DOHH2 (cell line): ENCODE data around the gene PLPP7.
A peak's percentile ranks its signal among the peaks of the same experiment; 100 is the strongest.

ENCODE experiments used
- H3F3A ChIP-seq: fragments of 200-600 bp; sonication (generic), shearing (Covaris generic); 2 replicates; pipeline ENCODE4 v1.6.0; 2016; ENCODE audit warnings: antibody characterized with exemption, mild to moderate bottlenecking; ENCODE audit not compliant: control insufficient read depth, insufficient read depth
- H3K27ac ChIP-seq: fragments of 200-600 bp; sonication (generic); 2 replicates; pipeline ENCODE4 v1.5.1; 2014; ENCODE audit warnings: low read depth, mild to moderate bottlenecking, low read length, moderate library complexity
- H3K27me3 ChIP-seq: fragments of 200-600 bp; sonication (generic); 2 replicates; pipeline ENCODE4 v1.6.1; 2014; ENCODE audit warnings: mild to moderate bottlenecking, low read length, mixed read lengths; ENCODE audit not compliant: control insufficient read depth
- H3K36me3 ChIP-seq: fragments of 200-600 bp; sonication (generic); 2 replicates; pipeline ENCODE4 v1.6.1; 2014; ENCODE audit warnings: mild to moderate bottlenecking, low read length, moderate library complexity, mixed read lengths; ENCODE audit not compliant: control insufficient read depth
- H3K4me1 ChIP-seq: fragments of 200-600 bp; sonication (generic); 2 replicates; pipeline ENCODE4 v1.6.1; 2014; ENCODE audit warnings: mild to moderate bottlenecking, low read length, mixed read lengths; ENCODE audit not compliant: control insufficient read depth
- H3K4me2 ChIP-seq: fragments of 200-600 bp; sonication (generic); 2 replicates; pipeline ENCODE4 v1.6.0; 2014; ENCODE audit warnings: mild to moderate bottlenecking, low read length, moderate library complexity
- H3K4me3 ChIP-seq: fragments of 200-600 bp; sonication (generic); 2 replicates; pipeline ENCODE4 v1.5.1; 2014; ENCODE audit warnings: mild to moderate bottlenecking, low read length, mixed read lengths
- H3K79me2 ChIP-seq: fragments of 200-600 bp; sonication (generic); 2 replicates; pipeline ENCODE4 v1.6.1; 2014; ENCODE audit warnings: mild to moderate bottlenecking, low read length, mixed read lengths; ENCODE audit not compliant: control insufficient read depth
- H3K9me2 ChIP-seq: fragments of 200-600 bp; sonication (generic); replicated peaks from 2 replicates; pipeline ENCODE4 v1.6.1; 2014; ENCODE audit warnings: mild to moderate bottlenecking, low read length, mixed read lengths; ENCODE audit not compliant: control insufficient read depth
- H3K9me3 ChIP-seq: fragments of 200-600 bp; sonication (generic); 2 replicates; pipeline ENCODE4 v1.6.1; 2014; ENCODE audit warnings: antibody characterized with exemption, low read length, mixed read lengths; ENCODE audit not compliant: control insufficient read depth, insufficient read depth
- H4K20me1 ChIP-seq: fragments of 200-600 bp; sonication (generic); 2 replicates; pipeline ENCODE4 v1.6.0; 2014; ENCODE audit warnings: low read depth, mild to moderate bottlenecking, antibody characterized with exemption, low read length, moderate library complexity; ENCODE audit not compliant: control insufficient read depth, insufficient read depth
- EZH2phosphoT487 ChIP-seq: fragments of 200-600 bp; sonication (generic); IDR thresholded peaks from 2 replicates; pipeline ENCODE4 v1.6.1; 2017; ENCODE audit warnings: borderline replicate concordance, mild to moderate bottlenecking, antibody characterized with exemption, low read length, moderate library complexity, mixed read lengths
- TF ChIP-seq, protein P1 (sequence below): fragments of 200-600 bp; sonication (generic); IDR thresholded peaks from one replicate; pipeline ENCODE4 v1.5.1; 2014; ENCODE audit warnings: antibody characterized with exemption, mild to moderate bottlenecking, low read depth, low read length; ENCODE audit not compliant: poor library complexity, severe bottlenecking

Gene PLPP7

DNA sequence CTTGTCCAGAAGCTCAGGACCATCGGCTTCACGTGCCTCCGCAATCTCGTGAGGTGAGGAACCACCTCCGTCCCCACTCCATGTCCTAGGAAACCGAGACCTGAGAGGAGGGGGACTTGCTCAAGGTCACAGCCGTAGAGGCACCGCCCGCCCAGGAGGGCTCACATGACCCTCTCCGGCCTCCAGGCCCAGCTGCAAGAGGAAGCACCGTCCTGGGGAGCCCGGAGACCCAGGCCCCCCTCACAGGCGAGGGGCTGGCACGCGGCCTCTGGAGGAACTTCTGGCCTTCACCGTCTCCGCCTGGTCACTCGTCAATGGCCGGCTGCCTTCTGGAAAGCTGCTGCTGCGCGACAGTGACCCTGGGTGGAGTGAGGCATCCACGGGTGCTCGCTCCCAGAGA is 37.4 kb upstream of the PLPP7 start:
- TF ChIP-seq, protein P1, sequence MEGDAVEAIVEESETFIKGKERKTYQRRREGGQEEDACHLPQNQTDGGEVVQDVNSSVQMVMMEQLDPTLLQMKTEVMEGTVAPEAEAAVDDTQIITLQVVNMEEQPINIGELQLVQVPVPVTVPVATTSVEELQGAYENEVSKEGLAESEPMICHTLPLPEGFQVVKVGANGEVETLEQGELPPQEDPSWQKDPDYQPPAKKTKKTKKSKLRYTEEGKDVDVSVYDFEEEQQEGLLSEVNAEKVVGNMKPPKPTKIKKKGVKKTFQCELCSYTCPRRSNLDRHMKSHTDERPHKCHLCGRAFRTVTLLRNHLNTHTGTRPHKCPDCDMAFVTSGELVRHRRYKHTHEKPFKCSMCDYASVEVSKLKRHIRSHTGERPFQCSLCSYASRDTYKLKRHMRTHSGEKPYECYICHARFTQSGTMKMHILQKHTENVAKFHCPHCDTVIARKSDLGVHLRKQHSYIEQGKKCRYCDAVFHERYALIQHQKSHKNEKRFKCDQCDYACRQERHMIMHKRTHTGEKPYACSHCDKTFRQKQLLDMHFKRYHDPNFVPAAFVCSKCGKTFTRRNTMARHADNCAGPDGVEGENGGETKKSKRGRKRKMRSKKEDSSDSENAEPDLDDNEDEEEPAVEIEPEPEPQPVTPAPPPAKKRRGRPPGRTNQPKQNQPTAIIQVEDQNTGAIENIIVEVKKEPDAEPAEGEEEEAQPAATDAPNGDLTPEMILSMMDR, result no peak
- no peak for TF ChIP-seq EZH2phosphoT487
- Histone ChIP-seq H3K4me2 (peak overlapping the region; percentile 83), H3K4me1 (peaks cover 56% of the 10 kb centered on the region), H3K79me2 (peaks cover 9% of the 10 kb centered on the region), H4K20me1 (no peaks in the 10 kb centered on the region), H3K27ac (peak overlapping the region; percentile 91), H3K9me2 (no peaks in the 10 kb centered on the region), H3F3A (peaks cover 22% of the 10 kb centered on the region), H3K27me3 (peaks cover 4% of the 10 kb centered on the region; the same call in 1 of the 2 replicates), H3K9me3 (no peaks in the 10 kb centered on the region), H3K4me3 (peak overlapping the region; percentile 66), H3K36me3 (no peaks in the 10 kb centered on the region)

DNA sequence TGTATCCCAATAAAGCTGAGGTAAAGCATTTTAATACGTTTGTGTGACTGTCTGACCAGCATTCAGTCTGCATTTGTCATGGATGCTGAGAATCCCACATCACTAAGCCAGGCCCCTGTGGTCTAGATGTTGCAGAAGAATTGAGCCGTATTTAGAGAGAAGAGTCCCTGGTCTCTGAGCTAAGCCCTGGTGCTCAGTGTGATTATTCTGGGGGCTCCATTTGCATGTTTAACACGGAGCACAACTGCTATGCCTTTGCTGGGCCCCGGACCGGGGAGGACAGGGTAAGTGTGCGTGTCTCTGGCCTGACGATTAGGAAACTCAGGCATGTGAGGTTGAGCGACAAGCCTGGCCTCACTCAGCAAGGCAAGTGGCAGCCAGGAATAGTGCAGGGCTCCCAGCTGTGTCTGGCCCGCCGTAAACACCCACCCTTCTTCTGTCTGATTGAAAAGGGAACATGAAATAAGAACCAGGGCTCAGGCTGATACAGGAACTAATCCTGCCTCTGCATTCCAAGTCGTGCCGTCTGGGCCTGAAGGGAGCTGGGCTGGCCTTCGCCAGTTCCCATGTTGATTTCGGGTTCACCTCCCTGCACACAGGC is 35.5 kb upstream of the PLPP7 start:
- H3K36me3 ChIP-seq, result peaks cover 13% of the 10 kb centered on the region
- H3K9me2 ChIP-seq, result no peaks in the 10 kb centered on the region
- TF ChIP-seq, protein P1, result no peak
- TF ChIP-seq EZH2phosphoT487, result no peak
- peaks cover 9% of the 10 kb centered on the region for H3K79me2 ChIP-seq
- peaks cover 28% of the 10 kb centered on the region for H3F3A ChIP-seq
- no peaks in the 10 kb centered on the region for H4K20me1 ChIP-seq
- peak overlapping the region; percentile 91 for H3K27ac ChIP-seq
- H3K4me3 ChIP-seq, result peak overlapping the region; percentile 66
- peaks cover 62% of the 10 kb centered on the region for H3K4me1 ChIP-seq
- H3K9me3 ChIP-seq, result no peaks in the 10 kb centered on the region
- peak overlapping the region; percentile 83 for H3K4me2 ChIP-seq
- no peaks in the 10 kb centered on the region for H3K27me3 ChIP-seq

DNA sequence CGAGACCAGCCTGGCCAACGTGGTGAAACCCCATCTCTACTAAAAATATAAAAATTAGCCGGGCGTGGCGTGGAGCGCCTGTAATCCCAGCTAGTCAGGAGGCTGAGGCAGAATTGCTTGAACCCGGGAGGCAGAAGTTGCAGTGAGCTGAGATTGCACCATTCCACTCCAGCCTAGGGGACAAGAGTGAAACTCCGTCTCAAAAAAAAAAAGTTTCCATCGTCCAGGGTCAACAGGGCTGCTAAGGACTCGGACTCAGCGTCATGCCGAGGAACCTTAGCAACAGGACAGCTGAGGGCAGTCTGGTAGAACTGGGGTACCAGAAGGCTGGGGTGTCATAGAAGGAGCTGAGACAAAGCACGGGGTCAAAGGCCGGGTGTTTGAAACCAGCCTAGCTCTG is 34.9 kb upstream of the PLPP7 start:
- Histone ChIP-seq H3K27ac (peak overlapping the region; percentile 91), H3K4me3 (peak overlapping the region; percentile 66), H3K79me2 (peaks cover 9% of the 10 kb centered on the region), H3K4me1 (peaks cover 62% of the 10 kb centered on the region), H4K20me1 (no peaks in the 10 kb centered on the region), H3K4me2 (peak overlapping the region; percentile 83), H3K9me2 (no peaks in the 10 kb centered on the region), H3K27me3 (no peaks in the 10 kb centered on the region), H3K9me3 (no peaks in the 10 kb centered on the region), H3K36me3 (peaks cover 18% of the 10 kb centered on the region), H3F3A (peaks cover 25% of the 10 kb centered on the region)
- TF ChIP-seq, protein P1, result no peak
- no peak for TF ChIP-seq EZH2phosphoT487
